Right ventricle myocardium inferior (tissue), 1 donor: ENCODE results near the gene FGF14. TPM values are rescaled to one million over a fixed set of nuclear protein-coding genes. Genes with fewer than 3 reads are reported as not detected.
"Not testable (repeated sequence)": the region's sequence is repeated elsewhere in the genome, so short reads cannot be mapped to it uniquely, and the experiment has no call there.

Source experiments
- ATAC-seq: fragments of 200-7000 bp; cut with Tn5 transposase; one replicate; pipeline ENCODE4 v1.9.1; 2020; ENCODE audit warnings: mild to moderate bottlenecking, moderate library complexity
- DNase-seq: peaks from one replicate; pipeline ENCODE4 v3.0.0; 2021; ENCODE audit errors: missing footprints
- intact Hi-C: fragments of 100-400 bp; cut with DNase I; formaldehyde crosslinking; loops from one replicate; pipeline ENCODE4 v1.11.0; 2022
- total RNA-seq: library from RNA; stranded (reverse); fragmentation: NEBNext Ultra II Directional; extraction: Animal tissue kit (Norgen Biotek cat#: 25700); gene quantifications from one replicate; pipeline ENCODE4 v1.2.1, GENCODE V29; 2021
- donor health status: DM: no; HTN: yes; CAD: no; lungs with severe emphysema.

The FGF14 gene
- total RNA-seq, 1 donor from 2014 or later, result 3.6 TPM

GRCh38 chr13:102183509-102184182 lies 218.2 kb downstream of the FGF14 start:
- DNase-seq (no peak), ATAC-seq (no peak)
- intact Hi-C loops, result no loop called here

- DNase-seq (no peak), ATAC-seq (no peak)
- intact Hi-C loops, result no loop called here
These were observed 219.7 kb downstream of the FGF14 start for GRCh38 chr13:102182170-102182569.

- no peak for ATAC-seq
- DNase-seq, result no peak
- intact Hi-C loops, result no loop called here
These were observed 224.4 kb downstream of the FGF14 start for GRCh38 chr13:102177431-102177830.

- DNase-seq (no peak), ATAC-seq (no peak)
- intact Hi-C loops, result no loop called here
These were observed 225.0 kb downstream of the FGF14 start for GRCh38 chr13:102176846-102177245.

- DNase-seq (no peak), ATAC-seq (no peak)
- intact Hi-C loops, result no loop called here
These were observed 229.4 kb downstream of the FGF14 start for GRCh38 chr13:102172406-102172805.

- ATAC-seq (no peak), DNase-seq (no peak)
- intact Hi-C loops, result no loop called here
These were observed 231.5 kb downstream of the FGF14 start for GRCh38 chr13:102170305-102170704.

- ATAC-seq, result no peak
- intact Hi-C loops, result no loop called here
- DNase-seq, result no peak
These were observed 232.3 kb downstream of the FGF14 start for GRCh38 chr13:102169471-102170015.

- no peak for DNase-seq
- no peak for ATAC-seq
- intact Hi-C loops, result no loop called here
These were observed 249.1 kb downstream of the FGF14 start for GRCh38 chr13:102152790-102153189.

- ATAC-seq, result no peak
- intact Hi-C loops, result no loop called here
These were observed 254.5 kb downstream of the FGF14 start for GRCh38 chr13:102147353-102147752.

GRCh38 chr13:102145750-102146149 lies 256.1 kb downstream of the FGF14 start:
- intact Hi-C loops, result no loop called here
- DNase-seq (no peak), ATAC-seq (no peak)

More at GRCh38 chr13:102147353-102147752, 254.5 kb downstream of the FGF14 start:
- DNase-seq, result no peak

- no peak for ATAC-seq
- intact Hi-C loops, result loop anchor here (5.0 kb wide), 3 partner anchors 200 to 315 kb away; no protein-coding TSS in a partner anchor
- no peak for DNase-seq
These were observed 259.4 kb downstream of the FGF14 start for GRCh38 chr13:102142473-102142826.

- no peak for ATAC-seq
- intact Hi-C loops, result loop anchor here (5.0 kb wide), 3 partner anchors 200 to 315 kb away; no protein-coding TSS in a partner anchor
- no peak for DNase-seq
These were observed 260.0 kb downstream of the FGF14 start for GRCh38 chr13:102141625-102142472.

GRCh38 chr13:102139626-102140025 lies 262.2 kb downstream of the FGF14 start:
- ATAC-seq, result no peak
- no peak for DNase-seq
- intact Hi-C loops, result loop anchor here (5.0 kb wide), 3 partner anchors 197 to 318 kb away; no protein-coding TSS in a partner anchor

- ATAC-seq (no peak), DNase-seq (no peak)
- intact Hi-C loops, result no loop called here
These were observed 263.1 kb downstream of the FGF14 start for GRCh38 chr13:102138635-102139190.

- intact Hi-C loops, DNase-seq, ATAC-seq: not testable (repeated sequence)
These were observed 263.9 kb downstream of the FGF14 start for GRCh38 chr13:102137904-102138303.

GRCh38 chr13:102136735-102137296 lies 265.0 kb downstream of the FGF14 start:
- ATAC-seq (no peak), DNase-seq (no peak)
- intact Hi-C loops, result no loop called here

- ATAC-seq (no peak), DNase-seq (no peak)
- intact Hi-C loops, result no loop called here
These were observed 269.0 kb downstream of the FGF14 start for GRCh38 chr13:102132777-102133295.

- intact Hi-C loops, result no loop called here
- DNase-seq (no peak), ATAC-seq (no peak)
These were observed 270.6 kb downstream of the FGF14 start for GRCh38 chr13:102131246-102131645.
